HG03095 (cell line): Measurements from ENCODE around the gene ACVR1C.

Experiments
- ATAC-seq: cut with Tn5 transposase; IDR thresholded peaks from one replicate; pipeline ENCODE4 v1.9.1; 2021; ENCODE audit warnings: moderate library complexity; ENCODE audit not compliant: unreplicated experiment

The ACVR1C gene

GRCh38 chr2:157628477-157629415, at the start of gene ACVR1C:
ACVR1C (minus strand) TSS chr2:157628864; CDS start chr2:157628644, 220 bp downstream.
- ATAC-seq, result peak; percentile 80

DNA sequence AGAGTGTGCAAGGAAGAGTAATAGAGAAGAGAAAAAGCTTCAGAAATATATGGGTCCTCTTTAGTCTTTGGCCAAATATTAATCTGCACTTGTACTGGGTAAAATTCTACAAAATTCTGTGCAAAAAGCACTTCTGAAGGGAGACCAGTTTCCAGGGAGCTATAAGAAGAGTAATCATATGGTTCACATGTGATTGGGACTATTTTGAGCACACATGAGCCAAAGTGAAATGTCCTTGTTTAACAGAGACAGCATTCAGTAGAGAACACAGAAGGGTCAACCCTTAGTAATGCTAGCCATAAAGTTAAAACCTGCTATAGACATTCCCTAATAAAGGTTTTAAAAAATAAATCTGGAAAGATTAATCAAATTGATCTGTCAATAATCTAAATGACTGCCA, 49.3 kb upstream of the ACVR1C start:
- ATAC-seq, result no peak

DNA sequence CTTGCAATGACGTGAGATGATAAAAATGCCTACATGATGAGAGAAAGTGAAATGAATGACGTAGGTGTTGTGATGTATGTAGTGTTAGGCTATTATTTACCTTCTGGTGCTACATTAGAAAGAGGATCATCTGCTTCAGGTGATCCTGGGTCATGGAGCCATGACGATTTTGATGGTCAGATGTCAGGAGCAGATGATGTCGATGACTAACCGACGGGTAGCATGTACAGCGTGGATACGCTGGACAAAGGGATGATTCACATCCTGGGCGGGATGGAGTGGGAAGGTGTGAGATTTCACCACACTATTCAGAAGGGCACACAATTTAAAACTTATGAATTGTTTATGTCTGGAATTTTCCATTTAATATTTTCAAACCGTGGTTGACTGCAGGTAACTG, 43.5 kb upstream of the ACVR1C start:
- ATAC-seq, result no peak

- ATAC-seq, result no peak
These were observed 33.7 kb upstream of the ACVR1C start for GRCh38 chr2:157662401-157662800.

DNA sequence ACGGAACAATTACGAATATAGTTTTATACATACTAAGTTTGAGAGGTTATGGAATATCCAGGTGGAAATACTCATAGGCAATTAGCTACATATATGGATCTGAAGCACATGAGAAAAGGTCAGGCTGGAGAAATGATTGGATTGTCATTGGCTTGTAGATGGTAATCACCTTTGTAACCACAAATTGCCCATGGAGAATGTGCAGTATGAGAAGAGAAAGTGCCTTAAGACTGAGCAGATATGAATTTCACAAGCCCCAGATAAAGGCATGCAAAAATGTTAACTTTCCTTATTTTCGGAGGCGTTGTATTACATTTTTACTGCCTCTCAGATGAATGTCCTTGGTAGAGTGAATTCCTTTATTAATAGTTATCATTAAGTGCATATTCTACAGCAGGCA, 33.1 kb upstream of the ACVR1C start:
- no peak for ATAC-seq

DNA sequence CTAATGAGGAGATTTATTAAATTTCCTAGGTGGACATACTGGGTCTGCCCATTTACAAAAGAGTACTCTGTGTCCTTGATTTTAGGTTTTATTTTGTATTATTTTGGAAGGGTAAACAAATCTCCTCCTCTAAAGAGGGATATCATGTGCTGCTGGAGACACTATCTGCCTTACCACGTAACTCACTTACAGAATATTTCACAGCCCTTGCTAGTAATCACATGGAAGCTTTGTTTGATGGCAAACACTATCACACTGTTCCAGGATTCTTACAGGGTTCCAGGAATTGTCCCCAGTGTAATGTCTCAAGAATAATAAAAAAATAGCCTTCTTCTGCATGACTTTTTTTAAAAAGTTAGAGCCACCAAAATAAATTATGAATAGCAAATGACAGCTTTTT, 29.2 kb upstream of the ACVR1C start:
- ATAC-seq, result no peak

DNA sequence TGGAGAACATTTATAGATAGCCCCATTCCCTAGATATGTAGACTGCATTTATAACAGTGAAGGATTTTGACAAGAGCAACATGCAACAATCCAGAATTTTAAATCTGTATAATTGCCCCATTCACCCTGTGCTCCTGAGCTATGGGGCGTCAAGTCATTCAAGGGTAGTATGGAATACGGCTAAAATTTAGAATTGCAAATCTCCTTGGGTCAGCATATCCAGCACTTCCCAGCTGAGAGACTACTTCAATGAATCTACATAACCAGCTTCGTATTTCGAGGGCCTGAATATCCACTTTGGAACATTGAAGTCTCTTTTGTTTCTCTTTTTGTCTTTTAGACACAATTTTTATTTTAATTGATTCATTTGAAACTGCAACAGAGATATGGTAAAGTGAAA, 28.4 kb upstream of the ACVR1C start:
- no peak for ATAC-seq

DNA sequence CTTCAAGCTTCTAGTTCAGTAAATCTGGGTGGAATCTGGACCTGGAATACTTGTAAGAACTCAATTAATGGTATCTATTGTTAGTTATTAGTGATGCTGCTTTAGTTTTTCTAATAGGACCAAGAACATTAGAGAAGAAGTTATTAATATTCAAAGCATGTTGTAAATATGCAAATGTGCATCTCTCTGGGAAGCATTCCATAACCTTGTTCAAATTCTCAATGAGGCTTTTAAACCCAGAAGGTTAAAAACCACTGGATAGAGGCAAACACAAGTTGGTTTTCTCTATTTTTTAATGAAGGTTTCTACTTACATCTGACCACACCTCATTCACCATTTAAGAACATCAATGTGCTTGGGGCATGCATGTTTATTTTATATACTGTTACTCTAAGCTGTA, 16.1 kb upstream of the ACVR1C start:
- ATAC-seq, result no peak

GRCh38 chr2:157631861-157632260, 3.2 kb upstream of the ACVR1C start:
- ATAC-seq, result no peak

DNA sequence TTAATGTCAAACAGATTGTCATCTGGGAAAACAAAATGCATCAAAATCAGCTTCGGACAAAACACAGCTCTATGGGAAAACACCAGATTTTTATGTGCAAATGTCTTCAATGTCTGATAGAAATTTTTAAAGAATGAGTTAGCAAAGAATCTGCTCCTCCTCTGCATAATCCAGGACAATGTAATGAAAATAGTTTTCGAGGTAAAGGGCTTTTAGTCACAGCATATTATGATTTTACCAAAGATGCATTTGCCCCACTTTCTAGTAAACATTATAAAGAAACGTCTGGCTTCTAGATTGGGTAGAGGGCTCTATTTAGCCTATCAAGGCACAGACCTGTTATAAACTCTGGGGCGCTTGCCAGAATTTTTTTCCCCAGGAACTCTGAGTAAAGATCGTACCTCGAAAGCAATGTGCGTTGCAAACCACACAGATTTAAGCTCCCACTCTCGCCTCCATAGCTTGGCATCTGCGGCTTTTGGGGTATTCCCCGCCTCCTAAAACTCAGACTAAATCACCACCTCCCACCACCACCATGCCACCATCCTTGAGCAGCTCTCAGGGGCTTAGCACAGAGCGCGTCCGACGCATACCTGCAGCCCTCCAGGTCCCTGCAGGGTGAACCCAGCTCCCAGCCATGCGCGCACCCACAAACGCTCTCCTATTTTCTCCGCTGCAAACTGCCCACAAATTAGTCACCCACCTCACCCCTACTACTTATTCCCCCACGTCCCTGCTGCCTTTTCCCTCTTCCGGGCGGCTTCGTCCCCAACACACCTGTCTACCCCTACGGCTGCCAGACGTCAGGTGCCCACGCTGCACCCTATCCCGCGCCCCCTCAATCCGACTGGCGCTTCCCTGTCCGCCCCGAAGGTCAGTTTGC, 829 bp downstream of the ACVR1C start:
- no peak for ATAC-seq

DNA sequence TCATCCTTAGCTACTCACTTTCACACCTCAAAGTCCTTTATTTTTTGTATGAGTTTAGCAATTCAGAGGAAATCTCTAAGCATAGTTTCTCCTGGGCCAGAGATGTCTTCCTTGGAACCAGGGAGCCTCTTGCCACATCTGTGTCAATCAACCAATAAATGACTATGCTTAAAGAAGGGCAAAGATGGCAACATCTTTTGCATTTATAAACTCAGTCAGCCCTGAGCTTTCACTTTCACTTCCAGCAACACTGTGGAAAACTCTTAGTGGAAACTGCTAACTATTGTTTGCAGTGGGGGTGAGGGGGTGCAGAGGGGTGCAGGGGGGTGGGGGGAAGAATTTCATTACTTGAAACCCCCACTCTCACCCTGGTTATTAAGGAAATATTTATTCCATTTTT, 3.4 kb downstream of the ACVR1C start:
- ATAC-seq, result no peak

- ATAC-seq, result no peak
These were observed 7.7 kb downstream of the ACVR1C start for GRCh38 chr2:157620956-157621355.

DNA sequence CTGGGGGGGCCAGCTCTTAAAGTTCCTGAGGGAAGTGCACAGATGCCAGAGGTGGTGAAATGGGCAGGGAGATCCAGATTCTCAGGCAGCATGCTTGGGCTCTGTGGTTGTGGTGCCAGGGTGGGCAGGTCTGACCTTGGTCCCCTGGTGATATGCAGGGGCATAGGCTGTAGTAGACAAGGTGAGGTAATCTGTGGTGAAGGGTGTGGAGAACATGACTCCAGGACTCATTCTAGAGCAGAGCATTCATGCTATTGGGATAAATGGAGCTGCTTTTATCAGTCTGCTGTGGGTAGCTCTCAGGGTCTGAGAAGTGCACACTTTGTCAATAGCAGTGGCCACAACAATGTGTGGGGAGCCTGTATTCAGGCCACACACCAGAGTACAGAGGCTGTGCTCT, 16.9 kb downstream of the ACVR1C start:
- no peak for ATAC-seq

GRCh38 chr2:157611110-157611509, 17.6 kb downstream of the ACVR1C start:
- ATAC-seq, result no peak

- no peak for ATAC-seq
These were observed 22.1 kb downstream of the ACVR1C start for GRCh38 chr2:157606534-157606933.

GRCh38 chr2:157603198-157603597, 25.5 kb downstream of the ACVR1C start:
- no peak for ATAC-seq

GRCh38 chr2:157601807-157602206, 26.9 kb downstream of the ACVR1C start:
- ATAC-seq, result no peak

DNA sequence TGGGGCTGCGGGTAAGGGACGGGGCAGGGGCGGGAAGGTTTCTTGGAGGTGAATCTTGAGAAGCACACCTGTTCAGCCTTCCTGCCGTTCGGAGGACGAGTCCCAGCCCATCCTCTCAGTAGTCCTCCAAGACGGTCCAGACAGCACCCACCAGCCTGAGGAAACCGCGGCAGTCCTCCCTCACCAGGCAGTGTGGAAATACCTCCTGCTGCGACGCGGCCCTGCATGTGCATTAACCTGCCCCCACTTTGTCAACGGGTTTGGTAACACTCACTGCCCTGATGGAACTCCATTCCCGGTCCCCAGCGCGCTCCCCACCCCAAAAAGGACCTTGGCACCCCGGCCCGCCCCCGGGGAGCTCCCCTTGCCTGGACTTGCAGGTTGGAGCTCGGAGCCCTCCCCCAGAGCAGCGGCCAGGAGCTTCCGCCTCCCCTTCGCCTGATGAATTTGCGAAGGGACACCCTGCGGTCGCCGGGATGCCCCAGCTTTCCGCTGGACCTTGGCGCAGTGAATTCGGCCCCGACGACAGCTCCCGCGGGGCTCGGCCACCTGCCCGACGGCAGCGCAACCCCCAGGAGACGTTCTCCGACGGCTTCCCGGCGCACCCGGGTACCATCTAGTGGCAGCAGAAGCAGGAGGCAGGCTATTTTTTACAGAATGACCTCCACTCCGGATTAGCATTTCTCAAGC, 31.5 kb downstream of the ACVR1C start:
- no peak for ATAC-seq

- no peak for ATAC-seq
These were observed 35.3 kb downstream of the ACVR1C start for GRCh38 chr2:157593411-157593810.

GRCh38 chr2:157592948-157593347, 35.7 kb downstream of the ACVR1C start:
- no peak for ATAC-seq

DNA sequence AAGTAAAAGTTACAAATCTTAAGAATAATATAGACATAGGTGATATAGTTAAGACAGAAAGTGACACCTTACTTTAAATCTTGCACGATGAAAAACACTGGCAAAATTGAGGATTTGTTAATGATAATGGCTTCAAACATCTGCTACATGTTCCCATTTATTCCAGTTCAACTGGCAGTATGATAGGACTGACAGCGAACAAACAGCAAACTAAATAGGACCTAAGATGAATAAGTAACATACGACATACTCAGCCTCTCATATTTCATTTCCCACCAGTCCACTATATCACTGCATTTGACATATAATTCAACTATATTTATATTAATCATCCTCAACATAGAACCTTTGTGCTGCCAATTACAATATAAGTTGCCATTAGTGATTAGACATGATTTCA, 36.3 kb downstream of the ACVR1C start:
- no peak for ATAC-seq
